ENCODE data around the gene LSM2. TPM values are rescaled to one million over a fixed set of nuclear protein-coding genes. Genes with fewer than 3 reads are reported as not detected.

LSM2 gene
- total and polyA plus RNA-seq, 8 donors: 11.0 to 27.3 (median 21.4) TPM

DNA sequence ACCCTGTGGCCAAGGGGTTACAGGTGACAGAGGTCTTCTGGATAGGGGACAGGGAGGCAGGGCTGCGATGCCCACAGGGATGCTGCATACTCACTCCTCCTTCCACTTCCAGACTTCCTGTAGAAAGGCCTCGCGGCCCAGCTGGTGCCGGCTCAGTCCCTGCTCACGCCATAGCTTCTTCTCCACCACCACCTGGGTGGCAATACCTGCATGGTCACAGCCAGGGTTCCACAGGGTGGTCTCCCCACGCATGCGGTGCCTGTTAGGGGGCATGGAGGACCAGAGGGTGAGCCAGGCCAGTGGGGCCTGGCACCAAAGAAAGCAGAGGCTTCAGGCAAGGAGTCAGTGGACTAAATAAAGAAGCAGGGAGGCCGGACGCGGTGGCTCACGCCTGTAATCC lies 21.3 kb downstream of the LSM2 start:
- H3K4me3 ChIP-seq: no peak overlapping the region
- no peaks in the 10 kb centered on the region for H3K9me3 ChIP-seq
- H3K27ac ChIP-seq: no peak overlapping the region
- H3K36me3 ChIP-seq: peaks cover 0 to 28% (median 24%) of the 10 kb centered on the region in 3 donors
- WGBS, 2 donors: 95 to 97% methylated on average over 11 of the region's 11 CpGs
- no peaks in the 10 kb centered on the region for H3K27me3 ChIP-seq
- no peak for FAIRE-seq
- intact Hi-C loops (cut with DNase I): no loop called here
- no peak for ATAC-seq
- peak in 1 of 6 donors; percentile 46 for DNase-seq
- no peaks in the 10 kb centered on the region for H3K4me1 ChIP-seq
- TF ChIP-seq, protein P1, sequence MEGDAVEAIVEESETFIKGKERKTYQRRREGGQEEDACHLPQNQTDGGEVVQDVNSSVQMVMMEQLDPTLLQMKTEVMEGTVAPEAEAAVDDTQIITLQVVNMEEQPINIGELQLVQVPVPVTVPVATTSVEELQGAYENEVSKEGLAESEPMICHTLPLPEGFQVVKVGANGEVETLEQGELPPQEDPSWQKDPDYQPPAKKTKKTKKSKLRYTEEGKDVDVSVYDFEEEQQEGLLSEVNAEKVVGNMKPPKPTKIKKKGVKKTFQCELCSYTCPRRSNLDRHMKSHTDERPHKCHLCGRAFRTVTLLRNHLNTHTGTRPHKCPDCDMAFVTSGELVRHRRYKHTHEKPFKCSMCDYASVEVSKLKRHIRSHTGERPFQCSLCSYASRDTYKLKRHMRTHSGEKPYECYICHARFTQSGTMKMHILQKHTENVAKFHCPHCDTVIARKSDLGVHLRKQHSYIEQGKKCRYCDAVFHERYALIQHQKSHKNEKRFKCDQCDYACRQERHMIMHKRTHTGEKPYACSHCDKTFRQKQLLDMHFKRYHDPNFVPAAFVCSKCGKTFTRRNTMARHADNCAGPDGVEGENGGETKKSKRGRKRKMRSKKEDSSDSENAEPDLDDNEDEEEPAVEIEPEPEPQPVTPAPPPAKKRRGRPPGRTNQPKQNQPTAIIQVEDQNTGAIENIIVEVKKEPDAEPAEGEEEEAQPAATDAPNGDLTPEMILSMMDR (IDR thresholded peaks at IDR 0.05): no peak

DNA sequence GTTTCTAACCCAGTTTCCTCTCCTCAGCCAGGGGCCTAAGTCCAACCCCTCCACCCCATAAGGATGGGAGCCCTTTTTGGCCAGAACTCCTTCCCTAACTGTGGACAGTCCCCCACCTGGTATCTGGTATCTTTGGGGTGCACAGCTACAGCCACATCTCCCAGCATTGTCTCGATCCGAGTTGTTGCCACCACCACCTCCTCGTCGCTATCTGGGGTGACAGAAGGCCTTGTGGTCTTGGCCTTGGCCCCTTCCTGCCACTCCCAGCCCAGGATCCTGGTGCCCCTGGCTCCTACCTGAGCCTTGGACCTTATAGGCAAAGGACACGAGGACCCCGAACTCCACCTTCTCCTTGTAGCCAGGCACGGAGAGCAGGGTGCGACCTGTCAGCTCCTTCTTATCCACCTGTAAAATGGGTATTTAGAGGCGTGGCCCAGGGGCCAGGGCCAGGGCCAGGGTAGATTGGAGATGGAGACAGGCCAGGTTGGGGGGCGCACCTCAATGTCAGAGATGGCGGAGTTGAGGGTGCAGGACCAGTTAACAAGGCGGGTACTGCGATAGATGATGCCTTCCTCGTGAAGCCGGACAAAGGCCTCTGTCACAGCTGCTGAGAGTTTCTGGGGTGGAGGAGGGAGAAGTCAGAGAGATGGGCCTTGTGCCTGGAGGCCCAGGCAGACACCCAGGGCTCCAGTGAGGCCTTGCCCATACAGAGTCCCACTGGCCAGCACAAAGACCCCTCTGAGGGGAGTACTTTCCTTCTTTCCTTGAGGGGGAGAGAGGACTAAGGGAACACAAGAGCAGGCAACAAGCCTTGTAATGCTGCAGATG lies 22.5 kb downstream of the LSM2 start:
- intact Hi-C loops (cut with DNase I): no loop called here
- TF ChIP-seq, protein P1 (IDR thresholded peaks at IDR 0.05): no peak
- FAIRE-seq (no peak), DNase-seq (peak in 1 of 6 donors; percentile 53), ATAC-seq (no peak)
- Histone ChIP-seq H3K4me1 (no peaks in the 10 kb centered on the region), H3K27ac (no peak overlapping the region), H3K4me3 (no peak overlapping the region), H3K9me3 (no peaks in the 10 kb centered on the region), H3K36me3 (peaks cover 0 to 40% (median 32%) of the 10 kb centered on the region in 3 donors), H3K27me3 (no peaks in the 10 kb centered on the region)
- 91 to 92% methylated on average over 15 of the region's 15 CpGs for WGBS, 2 donors

DNA sequence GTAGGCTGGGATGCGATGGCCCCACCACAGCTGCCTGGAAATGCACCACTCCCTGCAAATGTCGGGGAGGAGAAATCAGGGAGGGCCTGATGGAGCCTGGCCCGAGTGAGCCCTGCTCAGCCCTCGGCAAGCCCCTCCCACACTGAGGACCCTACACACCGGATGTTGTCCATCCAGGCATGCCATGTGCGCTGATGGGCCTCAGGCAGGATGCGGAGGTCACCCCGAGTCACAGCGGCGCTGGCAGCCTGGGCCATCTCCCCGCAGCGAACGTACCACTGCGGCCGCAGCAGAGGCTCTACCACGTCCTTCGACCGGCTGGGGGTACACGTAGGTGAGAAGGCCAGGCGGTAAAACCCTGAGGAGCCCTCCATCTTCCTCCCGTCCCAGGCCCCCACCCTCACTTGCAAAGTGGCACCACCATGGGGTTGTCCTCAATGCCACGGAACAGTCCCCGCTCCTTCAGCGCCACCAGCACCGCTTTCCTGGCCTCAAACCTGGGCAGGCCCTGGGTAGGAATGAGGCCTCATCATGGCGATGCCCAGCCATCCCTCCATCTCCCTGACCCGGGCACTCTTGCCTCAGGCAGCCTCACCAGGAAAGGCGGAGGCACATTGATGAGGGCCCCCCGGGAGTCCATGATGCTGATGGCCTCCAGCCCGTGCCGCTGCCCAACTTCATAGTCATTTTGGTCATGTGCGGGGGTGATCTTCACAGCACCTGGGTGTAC lies 24.5 kb downstream of the LSM2 start:
- no peak overlapping the region for H3K27ac ChIP-seq
- H3K9me3 ChIP-seq: no peaks in the 10 kb centered on the region
- H3K4me1 ChIP-seq: no peaks in the 10 kb centered on the region
- H3K4me3 ChIP-seq: no peak overlapping the region
- H3K27me3 ChIP-seq: no peaks in the 10 kb centered on the region
- FAIRE-seq (no peak), DNase-seq (peak in 1 of 6 donors; percentile 74), ATAC-seq (no peak)
- peaks cover 0 to 43% (median 32%) of the 10 kb centered on the region in 3 donors for H3K36me3 ChIP-seq
- intact Hi-C loops (cut with DNase I): no loop called here
- 93 to 96% methylated on average over 31 to 32 of the region's 32 CpGs for WGBS, 2 donors
- TF ChIP-seq, protein P1 (IDR thresholded peaks at IDR 0.05): no peak

DNA sequence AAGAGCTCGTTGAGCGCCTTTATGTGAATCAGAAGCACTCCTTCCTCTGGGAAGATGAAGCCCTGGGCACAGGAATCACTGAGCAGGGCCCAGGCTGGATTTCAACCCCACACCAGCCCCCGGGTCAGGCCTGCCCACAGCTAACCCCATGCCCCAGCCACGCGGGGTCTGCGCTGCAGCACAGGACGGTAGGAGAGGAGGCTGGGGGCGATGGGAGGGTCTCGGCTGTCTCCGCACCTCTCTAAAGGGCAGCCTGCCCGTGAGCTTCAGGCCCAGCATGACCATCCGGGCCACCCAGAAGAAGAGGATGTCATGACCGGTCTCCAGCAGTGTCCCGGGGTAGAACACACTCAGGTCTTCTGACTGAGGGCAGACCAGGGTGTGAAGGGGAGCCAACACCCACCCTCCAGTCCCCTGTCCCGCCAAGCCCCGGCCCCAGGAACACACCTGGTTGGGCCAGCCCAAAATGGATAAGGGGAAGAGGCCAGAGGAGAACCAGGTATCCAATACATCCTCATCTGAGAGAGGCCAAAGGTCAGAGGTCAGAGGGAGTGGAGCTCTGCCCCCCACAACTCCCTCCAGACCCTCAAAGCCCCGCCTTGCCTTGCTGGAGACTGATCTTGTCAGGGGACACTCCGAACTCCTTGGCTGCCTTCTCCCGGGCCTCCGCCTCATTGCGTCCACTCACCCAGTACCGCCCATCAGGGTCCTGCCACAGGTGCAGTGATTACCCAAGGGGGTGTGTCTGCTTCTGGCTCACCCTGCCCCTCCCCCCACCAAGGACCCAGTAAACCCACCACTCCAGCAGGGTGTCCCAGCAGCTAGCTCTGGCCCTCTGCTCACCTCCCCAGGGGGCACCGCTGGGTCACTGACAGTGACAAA lies 25.3 kb downstream of the LSM2 start:
- no peak overlapping the region for H3K27ac ChIP-seq
- intact Hi-C loops (cut with DNase I): no loop called here
- no peak for ATAC-seq
- H3K4me1 ChIP-seq: peaks cover 5 to 6% (median 6%) of the 10 kb centered on the region in 3 donors
- TF ChIP-seq, protein P1 (IDR thresholded peaks at IDR 0.05): no peak
- no peaks in the 10 kb centered on the region for H3K27me3 ChIP-seq
- WGBS, 2 donors: 94 to 95% methylated on average over 23 of the region's 23 CpGs
- peaks cover 0 to 43% (median 32%) of the 10 kb centered on the region in 3 donors for H3K36me3 ChIP-seq
- H3K4me3 ChIP-seq: no peak overlapping the region
- no peaks in the 10 kb centered on the region for H3K9me3 ChIP-seq
- peak in 1 of 6 donors; percentile 66 for DNase-seq
- FAIRE-seq: no peak
